Hindlimb muscle (tissue), 1 donor: ENCODE measurements around the gene KANK3. TPM values are rescaled to one million over a fixed set of nuclear protein-coding genes. Genes with fewer than 3 reads are reported as not detected.
A peak's percentile ranks its signal among the peaks of the same experiment; 100 is the strongest.
"Not testable (repeated sequence)": the region's sequence is repeated elsewhere in the genome, so short reads cannot be mapped to it uniquely, and the experiment has no call there.

ENCODE experiments used
- DNase-seq: peaks from one replicate; pipeline ENCODE4 v3.0.0-alpha.2; 2013
- polyA plus RNA-seq: library from polyadenylated mRNA; unstranded; fragments of 120-200 nt; gene quantifications from one replicate; pipeline ENCODE4 v1.2.1, GENCODE V29; 2013; ENCODE audit not compliant: insufficient read length

The KANK3 gene
- polyA plus RNA-seq, 1 donor: 15.8 TPM

DNA sequence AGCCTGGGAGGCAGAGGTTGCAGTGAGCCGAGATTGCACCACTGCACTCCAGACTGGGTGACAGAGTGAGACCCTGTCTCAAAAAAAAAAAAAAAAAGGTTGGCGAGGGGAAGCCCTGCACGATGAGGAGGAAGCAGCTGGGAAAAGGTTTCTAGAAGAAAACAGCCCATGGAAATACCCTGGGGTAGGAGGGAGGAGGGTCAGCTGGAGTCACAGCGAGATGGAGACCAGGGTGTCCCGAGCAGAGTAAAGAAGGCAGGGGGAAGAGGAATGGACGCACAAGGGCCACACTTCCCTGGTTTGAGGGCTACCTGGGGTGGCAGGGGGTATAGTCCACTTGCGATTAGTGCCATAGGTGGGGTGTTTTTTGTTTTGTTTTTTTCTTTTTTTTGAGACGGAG, 6.4 kb downstream of the KANK3 start:
- no peak for DNase-seq

DNA sequence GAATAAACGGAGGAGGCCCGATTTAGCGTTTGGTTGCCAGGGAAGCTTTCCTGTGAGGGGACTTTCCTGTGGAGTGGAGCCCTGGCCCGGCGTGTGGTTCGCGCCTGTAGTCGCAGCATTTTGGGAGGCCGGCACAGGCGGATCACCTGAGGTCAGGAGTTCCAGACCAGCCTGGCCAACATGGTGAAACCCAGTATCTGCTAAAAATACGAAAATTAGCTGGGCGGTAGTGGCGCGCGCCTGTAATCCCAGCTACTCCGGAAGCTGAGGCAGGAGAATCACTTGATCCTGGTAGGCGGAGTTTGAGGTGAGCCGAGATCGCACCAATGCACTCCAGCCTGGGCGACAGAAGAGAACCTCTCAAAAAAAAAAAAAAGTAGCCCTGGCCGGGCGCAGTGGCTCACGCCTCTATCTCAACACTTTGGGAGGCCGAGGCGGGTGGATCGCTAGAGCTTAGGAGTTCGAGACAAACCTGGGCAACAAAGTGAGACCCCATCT, 6.9 kb downstream of the KANK3 start:
- no peak for DNase-seq

DNA sequence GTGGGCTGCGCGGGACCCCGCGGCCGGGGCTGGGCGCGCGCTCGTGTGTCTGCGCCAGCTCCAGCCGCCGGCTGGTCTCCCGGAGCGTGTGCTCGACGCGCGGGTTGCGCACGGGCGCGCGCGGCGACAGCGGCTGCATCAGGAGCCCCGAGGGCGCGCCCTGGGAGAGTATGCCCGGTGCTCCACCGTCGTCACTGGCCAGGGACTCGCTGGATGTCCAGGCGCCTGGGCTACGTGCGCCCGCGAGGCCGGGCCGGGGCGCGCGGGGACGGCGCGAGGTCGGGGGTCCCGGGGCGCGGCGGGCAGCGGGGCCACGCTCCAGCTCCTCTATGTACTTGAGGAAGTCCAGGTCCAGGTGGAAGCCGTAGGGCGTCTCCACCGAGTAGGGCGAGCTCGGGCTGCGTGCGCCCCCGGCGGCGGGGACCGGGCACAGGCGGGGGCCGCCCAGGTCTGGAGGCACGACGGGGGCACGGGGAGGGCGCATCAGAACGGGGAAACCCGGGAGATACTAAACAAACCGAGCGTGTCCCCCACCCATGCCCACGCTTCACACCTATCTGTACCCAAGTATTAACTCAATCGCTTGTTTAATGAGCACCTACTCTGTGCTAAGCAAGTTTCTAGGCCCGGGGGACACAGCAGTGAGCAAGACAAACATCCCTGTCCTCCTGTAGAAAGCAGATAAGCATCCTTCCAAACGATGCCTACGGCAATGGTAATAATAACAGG, 7.6 kb downstream of the KANK3 start:
- no peak for DNase-seq

DNA sequence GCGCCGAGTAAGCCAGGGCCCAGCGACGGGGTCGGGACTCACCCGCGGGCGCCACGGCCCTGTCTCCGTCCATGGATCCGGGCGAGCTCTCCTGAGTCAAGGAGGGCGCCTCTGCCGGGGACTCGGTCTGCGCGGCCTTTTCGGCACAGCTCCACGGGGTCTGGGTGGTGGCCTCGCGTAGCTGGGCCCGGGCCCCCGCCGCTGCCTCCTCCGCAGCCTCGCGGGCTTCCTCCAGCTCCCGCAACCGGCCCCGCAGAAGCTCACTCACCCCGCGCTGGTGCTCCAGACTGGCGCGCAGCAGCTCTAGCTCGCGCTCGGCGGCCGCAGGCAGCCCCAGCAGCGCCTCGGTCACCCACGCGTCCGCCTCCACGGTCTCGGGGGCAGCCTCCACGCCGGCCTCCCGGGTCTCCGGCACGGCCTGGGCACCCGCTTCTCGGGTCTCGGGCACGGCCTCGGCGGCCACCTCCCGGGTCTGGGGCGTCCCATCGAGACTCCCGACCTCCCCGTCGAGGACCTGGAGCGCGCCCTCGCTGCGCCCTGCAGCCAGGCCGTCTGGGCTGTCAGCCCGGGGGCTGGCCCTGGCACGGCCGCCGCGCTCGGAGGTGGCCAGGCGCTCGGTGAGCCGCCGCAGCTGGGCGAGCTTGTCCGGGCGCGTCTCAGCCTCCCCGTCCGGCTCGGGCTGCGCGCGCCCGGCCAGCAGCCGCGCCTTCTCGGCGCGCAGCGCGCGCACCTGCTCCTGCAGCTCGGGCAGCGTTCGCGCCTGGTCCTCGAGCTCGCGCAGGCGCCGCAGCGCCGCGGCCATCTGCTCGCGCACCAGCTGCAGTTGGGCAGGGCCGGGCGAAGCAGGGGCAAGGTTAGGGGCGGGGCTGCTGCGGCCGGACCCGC, 8.4 kb downstream of the KANK3 start:
- peak; percentile 80 for DNase-seq

DNA sequence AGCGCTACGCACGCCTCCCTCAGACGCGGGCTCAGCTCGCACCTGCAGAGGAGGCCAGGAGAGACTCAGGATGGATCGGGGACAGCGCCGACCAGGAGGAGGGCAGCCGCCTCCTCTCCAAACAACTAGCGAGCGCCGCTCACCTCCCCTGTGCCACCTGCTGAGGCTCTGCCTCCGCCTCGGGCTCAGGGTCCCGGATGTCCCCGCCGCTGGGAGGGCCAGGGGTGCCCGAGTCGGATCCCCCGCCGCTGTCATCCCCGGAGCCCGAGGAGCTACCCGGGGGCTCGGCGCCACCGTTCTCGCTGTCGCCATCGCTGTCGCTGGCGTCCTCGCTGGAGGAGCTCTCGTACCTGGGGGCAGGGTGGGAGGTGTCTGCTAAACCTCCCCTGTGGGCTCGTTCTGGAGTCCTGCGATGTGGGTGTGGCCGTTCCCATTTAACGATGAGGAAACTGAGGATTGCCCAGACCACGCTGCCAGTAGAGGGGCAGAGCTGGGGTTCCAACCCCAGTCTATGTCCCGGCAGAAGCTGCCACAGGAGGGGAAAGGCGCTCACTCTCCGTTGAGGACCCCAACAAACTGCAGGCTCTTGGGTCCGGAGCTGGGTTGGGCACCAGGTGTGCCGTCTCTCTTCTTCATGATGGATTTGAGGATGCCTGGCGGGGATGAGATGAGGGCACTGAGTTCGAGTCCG, 9.2 kb downstream of the KANK3 start:
- no peak for DNase-seq

DNA sequence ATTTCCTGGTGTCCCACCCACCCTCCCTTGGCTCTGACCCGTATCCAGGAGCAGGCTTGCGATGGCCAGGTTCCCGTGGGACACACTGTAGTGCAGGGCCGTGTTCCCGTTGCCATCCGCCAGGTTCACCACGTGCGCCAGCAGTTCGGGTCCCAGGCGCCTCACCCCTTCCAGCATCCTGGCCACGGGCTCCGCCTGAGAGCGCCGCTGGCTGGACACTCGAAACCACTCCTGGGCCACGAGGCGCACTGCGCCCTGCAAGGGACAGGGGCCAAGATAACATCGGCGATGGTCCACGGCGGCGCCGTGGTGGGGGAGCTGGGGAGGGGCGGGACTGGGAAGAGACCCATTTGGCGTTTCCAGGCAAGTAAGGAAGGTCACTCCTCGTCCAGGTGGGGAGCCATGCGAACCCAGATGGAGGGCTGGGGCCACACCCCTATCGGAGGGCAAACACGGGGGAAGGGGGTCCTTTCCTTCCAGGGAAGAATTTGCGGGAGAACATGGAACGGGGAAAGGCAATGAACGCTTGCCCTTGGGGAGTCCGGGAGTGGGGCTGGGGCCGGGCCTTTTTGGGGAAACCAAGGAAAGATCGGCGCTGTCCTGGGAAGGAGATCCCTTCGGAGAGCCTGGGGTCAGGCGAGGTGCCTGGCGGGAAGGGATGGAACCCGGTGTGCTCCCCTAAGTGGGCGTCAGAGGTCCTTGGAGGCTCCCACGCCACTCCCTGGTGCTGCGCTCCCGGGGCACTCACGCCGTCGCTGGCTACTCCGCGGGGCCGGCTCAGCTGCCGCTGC, 9.9 kb downstream of the KANK3 start:
- DNase-seq: no peak

DNA sequence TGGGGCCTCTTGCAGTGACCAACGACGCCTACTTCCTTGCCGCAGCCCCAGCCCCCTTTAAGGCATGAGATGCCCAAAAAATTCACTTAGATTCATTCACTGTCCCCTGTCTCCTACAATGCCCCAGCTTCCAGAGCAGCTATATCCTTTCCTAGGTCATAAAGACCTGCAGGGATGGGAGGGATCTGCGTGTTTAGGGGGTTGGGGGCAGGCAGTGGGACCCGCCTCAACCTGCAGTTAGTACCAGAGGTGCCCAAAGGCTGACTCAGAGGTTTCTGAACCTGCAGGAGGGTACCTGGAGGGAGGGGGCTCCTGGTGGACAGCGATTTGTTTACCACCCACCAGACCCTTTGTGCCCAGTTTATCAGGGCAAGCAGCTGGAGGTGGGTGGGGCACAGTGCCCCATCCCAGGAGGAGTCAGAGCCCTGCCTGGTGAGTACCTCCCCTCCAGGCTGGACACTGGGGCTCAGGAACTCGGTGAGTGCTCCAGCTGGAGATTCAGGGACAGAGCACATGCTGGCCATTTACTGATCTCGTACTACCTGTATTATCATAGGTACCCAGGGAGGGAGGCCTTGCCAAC, 11.7 kb downstream of the KANK3 start:
- no peak for DNase-seq

DNA sequence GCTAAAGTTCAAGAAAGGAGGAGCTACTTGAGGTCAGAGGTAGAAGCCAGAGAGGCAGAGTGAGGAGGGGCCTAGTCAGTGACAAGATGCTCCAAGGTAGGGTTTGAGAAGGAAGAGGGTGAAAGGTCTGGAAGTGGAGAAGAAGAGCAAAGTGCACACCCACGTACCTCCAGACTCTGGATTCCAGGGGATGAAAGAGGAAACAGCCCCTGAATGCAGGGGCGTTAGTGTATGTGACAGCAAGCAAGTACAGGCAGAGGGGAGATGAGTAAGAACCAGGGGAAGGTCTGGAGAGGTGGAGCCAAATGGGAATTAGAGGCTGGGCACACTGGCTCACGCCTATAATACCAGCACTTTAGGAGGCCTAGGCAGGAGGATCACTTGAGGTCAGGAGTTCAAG, 13.1 kb downstream of the KANK3 start:
- no peak for DNase-seq

DNA sequence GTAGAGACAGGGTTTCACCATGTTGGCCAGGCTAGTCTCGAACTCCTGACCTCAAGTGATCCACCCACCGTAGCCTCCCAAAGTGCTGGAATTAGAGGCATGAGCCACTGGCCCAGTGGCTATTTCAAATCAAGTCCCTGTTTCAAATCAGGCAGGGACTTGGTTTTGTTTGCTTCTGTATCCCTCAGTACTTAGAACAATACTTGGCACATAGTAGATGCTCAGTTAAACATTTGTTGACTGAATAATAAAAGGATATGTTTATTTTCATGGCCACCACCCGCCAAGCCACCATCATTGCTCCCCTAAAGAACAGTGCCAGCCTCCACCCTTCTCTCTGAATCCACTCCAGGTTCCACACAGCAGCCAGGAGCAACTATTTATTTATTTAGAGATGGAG, 17.6 kb downstream of the KANK3 start:
- DNase-seq: no peak

DNA sequence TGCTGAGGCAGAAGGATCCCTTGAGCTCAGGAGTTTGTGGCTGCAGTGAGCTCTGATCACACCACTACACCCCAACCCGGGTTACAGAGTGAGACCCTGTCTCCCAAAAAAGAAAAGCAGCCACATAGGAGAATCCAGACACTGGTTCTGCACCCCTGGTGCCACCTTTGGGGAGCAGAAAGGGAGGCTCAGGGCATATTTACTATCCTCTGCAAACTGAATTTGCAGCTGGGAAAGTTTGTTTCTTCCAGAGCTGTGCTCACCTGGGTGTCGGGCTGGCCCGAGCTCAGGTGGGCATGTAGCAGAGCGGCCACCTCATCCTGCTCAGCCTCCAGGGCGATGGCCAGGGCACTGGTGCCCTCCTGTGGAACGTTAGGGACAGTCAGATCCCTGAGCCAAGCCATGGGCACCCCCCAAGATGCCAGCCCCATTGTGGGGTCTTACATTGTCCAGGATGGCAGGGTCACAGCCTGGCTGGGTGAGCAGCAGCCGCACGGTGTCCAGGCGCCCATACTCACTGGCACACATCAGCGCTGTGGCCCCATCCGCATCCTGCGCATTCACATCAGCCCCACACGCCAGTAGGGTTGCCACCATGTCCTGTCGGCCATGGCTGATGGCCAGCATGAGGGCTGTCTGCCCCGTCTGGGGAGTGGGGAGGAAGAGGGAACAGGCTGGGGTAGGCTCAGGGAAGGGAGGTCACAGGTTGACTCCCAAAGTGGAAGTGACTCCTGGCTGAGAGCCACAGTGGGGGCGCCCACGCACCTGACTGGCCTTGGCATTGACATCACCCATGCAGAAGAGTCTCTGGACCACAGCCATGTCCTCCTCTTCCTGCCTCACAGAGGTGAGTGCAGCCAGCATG, 18.6 kb downstream of the KANK3 start:
- DNase-seq: no peak

DNA sequence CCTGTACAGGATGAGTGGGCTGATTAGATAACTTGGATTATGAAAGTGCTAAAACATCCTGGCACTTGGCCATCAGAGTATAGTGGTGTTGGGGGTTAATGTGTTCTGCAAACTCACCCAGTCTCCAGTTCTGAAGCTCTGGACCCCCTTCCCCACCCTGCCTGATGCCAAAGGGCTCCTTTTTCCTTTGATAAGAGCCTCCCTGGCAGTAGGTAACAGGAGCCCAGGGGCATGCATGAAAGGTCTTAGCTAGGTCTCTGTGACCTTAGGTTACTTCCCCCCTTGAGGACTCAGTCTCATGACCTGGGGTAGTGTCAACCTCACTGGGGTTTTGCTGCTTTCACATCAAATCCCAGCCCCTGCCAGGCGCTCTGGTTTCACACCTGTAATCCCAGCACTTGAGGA, 19.3 kb downstream of the KANK3 start:
- no peak for DNase-seq

DNA sequence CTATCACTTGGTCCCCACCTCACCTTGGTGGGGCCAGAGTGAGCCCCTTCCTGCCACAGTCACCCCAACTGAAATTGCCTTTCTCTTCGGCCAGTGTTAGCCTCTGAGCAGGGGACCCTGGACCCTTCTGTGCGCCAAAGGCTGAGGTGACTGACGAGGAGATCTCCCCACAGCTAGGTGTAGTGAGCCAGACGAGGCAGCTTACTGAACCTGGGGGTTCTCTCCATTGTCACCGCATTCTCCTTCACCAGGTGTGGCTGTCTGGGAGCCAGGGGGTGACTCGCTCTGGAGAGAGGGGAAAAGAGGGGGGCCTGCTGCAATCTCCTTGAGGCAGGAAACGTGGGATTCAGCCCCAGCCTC, 20.4 kb downstream of the KANK3 start:
- DNase-seq: no peak

DNA sequence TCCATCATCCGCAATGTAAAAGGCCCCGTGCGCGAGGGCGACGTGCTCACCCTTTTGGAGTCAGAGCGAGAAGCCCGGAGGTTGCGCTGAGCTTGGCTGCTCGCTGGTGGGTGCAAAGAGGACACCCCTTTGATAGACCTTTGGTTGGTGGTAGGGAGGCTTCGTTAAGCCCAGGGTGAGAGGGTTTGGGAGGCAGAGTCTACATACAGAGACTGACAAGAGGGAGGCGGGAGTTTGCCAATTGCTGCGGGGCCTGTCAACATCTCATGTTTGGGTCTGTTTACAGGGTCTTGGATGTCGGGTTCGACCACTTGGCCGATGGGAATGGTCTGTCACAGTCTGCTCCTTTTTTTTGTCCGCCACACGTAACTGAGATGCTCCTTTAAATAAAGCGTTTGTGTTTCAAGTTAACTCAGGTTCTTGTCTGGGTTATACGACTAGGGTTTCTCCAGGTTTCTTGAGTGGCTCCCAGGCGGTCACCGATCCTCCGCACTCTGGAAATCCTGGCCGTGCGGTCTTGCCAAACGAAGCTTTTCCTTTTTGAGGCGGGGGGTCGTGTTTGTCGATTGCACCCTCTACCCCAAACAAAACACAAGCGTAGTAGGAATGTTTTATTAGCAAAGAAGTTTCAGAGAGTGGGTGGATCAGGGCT, 20.9 kb downstream of the KANK3 start:
- no peak for DNase-seq

DNA sequence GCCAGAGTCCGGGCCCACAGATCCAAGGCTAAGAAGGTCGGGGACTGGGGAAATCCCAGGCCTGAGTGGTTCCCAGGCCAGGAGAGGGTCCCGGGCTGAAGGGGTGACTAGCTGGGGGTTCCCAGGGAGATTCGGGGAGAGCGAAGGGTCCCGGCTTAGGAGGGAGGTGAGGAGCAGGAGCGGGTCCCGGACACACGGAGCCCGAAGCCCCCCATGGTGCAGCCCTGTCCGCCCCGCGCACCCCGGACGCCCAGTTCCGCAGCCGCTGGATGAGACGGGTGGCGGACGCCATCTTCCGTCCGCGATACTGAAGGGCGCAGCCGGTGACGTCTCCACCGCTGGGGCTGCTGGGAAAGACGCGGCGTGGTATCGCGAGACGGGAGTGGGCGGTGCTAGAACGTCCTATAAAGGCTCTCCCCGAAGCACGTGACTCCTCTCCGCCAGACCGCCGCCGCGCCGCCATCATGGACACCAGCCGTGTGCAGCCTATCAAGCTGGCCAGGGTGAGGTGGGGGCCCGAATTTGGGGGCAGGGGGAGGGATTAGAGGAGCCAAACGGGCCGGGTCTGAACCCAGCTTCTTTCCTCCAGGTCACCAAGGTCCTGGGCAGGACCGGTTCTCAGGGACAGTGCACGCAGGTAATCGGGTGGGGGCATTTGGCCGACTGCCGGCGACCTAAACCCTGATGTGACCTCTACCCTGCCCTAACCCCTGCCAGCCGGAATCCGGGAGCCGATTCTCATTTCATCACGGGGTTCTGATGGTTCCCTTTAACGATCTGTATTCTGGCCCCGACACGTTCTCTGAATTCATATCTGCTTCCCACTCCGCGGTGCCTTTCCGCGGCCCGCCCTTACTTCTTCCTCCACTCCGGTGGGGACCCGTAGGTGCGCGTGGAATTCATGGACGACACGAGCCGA, 21.7 kb downstream of the KANK3 start, which contains the start of the genes NDUFA7 and RPS28:
Gene NDUFA7 (minus strand): TSS at position 309 of the 919 bp plus-strand sequence. CDS start 17 bp downstream, at position 292.
Gene RPS28 (plus strand): TSS at position 430 of the 919 bp plus-strand sequence. CDS start 35 bp downstream, at position 465.
- peak; percentile 98 for DNase-seq

DNA sequence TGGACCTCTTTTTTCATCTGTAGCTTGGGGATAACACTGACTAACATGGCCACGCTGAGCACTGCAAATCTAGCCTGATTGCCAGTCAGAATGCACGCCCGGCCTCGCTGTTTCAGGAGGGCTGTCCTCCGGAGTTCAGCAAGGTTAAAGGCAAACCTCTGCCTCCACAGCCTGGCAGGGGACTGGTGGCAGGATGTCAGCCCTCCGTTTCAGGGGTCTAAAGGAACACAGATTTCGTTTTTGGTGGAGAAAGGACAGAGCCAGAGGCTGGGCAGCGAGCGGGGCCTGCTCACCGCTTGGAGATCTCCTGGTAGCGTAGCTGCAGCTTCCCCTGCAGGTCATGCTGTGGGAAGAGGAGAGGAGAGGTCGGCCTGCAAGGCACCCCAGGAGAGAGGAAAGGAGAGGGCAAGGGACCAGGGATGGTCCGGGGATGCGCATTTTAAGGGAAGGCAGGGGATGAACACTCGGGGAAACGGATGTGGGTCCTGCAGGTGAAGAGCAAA, 22.4 kb downstream of the KANK3 start:
- DNase-seq: no peak

DNA sequence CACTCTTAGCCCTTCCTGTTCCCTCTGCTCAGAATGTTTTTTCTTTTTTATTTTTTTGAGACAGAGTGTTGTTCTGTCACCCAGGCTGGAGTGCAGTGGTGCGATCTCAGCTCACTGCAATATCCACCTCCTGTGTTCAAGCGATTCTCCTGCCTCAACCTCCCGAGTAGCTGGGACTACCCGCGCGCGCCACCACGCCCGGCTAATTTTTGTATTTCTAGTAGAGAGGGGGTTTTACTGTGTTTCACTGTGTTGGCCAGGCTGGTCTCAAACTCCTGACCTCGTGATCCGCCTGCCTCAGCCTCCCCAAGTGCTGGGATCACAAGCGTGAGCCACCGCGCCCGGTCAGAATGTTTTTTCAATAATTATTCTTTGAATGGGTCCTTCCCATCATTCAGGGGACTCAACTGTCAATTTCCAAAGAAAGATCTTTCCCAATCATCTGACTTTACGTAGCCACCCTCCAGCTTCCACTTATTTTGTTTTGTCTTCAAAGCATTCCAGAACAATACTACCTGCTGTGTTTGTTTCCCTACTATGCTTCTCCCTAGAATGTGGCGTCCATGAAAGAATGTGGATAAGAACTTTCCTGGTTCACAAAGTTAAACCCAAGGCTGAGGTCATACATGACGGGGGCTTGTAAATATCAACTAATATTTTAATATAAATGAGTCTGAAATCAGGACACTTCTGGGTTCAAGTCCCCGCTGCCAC, 23.1 kb downstream of the KANK3 start:
- DNase-seq: no peak

DNA sequence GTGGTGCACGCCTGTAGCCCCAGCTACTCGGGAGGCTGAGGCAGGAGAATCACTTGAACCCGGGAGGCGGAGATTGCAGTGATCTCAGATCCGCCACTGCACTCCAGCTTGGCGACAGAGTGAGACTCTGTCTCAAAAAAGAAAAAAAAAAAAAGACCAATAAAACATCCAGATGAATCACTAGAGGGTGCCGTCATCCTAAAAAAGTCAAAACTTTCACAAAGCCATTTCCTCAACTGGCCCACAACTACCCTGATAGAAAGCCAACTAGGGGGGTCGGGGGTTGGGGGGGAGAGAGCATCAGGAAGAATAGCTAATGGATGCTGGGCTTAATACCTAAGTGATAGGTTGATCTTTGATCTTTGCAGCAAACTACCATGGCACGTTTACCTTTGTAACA, 24.2 kb downstream of the KANK3 start:
- not testable (repeated sequence) for DNase-seq
